ENCODE results near the gene ADARB2. TPM values are rescaled to one million over a fixed set of nuclear protein-coding genes. Genes with fewer than 3 reads are reported as not detected.
"Not testable (repeated sequence)": the region's sequence is repeated elsewhere in the genome, so short reads cannot be mapped to it uniquely, and the experiment has no call there.

Gene ADARB2
- total RNA-seq, 1 experiment from 2014 or later = 0.90 TPM

DNA sequence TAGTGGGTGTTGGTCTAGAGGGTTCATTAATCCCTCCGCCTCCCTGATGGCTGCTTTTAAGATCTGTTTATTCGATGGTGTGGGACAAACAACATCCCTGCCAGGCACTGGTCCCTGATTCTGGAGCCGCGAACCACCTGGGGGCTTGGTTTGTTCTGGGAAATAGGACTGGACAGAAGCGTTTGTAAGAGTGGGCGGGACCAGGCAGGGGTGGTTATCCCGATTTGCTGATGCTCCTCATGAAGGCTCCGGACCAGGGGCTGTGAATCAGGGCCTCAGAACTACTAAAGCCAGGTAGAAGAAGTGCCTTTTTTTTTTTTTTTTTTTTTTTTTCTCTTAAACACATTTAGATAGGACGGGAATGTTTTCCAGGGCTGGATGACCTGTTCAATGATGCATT, 407.7 kb downstream of the ADARB2 start:
- DNase-seq (ENCODE audit: low read depth, low spot score) = no peak
- in situ Hi-C loops (cut with HindIII; ENCODE audit: low pct_unique_long_range_greater_than_20kb, low sequenced_read_pairs) = no loop called here

DNA sequence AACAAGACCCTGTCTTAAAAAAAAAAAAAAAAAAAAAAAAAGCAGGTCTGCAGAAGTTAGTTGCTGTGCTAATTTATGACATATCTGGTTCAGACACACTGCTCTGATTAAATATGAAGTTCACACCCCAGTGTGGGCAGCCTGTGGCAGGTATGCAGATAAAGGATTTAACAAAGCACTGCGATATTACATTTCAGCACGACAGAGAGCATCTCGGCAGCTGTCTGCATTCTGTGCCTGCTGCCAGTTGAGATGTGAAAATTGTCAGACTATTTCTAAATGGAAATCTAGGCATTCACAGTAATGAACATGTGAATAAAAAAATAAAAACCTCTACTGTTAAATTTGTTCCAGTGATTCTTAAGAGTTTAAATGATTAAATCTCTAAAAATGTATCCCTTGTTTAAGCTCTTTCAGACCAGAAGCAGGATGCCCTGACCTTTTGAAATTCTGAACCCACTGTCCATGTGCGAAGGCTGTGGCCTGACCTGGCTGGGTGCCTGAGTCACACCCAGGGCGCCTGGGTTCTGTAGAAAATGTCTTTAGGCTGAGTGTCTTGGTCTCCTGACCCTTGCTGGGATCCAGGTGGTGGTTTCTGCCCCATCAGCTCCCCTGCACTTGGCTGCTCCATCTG, 408.2 kb downstream of the ADARB2 start:
- in situ Hi-C loops (cut with HindIII; ENCODE audit: low pct_unique_long_range_greater_than_20kb, low sequenced_read_pairs) = no loop called here
- DNase-seq (ENCODE audit: low read depth, low spot score) = no peak

DNA sequence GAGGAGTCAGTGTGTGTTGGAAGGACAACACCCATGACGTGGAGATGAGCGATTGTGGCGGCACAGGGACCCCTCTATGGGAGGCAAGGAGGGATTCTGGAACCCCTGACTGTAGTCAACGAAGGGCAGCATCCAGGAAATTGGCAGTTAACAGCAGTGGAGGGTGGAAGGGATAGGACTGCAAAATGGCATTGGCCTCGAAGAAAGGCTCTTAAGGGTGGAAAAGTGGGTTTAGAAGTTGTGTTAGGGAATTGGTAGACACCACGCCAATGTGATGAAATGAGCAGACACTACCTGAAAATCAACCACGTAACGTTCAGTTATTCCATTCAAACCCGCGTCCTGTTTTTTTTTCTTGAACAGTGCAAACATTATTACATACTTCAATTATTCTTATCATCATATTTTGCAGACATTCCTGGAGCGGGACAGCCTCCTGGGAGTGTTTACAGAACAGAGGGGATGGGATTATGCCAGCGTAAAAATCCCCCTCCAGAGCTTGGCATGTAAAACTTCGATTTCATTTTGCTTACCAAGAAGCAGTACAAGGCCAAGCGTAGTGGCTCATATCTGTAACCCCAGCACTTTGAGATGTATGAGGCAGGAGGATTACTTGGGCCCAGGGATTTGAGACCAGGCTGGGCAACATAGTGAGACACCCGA, 409.0 kb downstream of the ADARB2 start:
- in situ Hi-C loops (cut with HindIII; ENCODE audit: low pct_unique_long_range_greater_than_20kb, low sequenced_read_pairs) = no loop called here
- DNase-seq (ENCODE audit: low read depth, low spot score) = no peak

GRCh38 chr10:1327759-1328158, 409.6 kb downstream of the ADARB2 start:
- no peak for DNase-seq (ENCODE audit: low read depth, low spot score)
- in situ Hi-C loops (cut with HindIII; ENCODE audit: low pct_unique_long_range_greater_than_20kb, low sequenced_read_pairs) = no loop called here

- DNase-seq (ENCODE audit: low read depth, low spot score); in situ Hi-C loops (cut with HindIII; ENCODE audit: low pct_unique_long_range_greater_than_20kb, low sequenced_read_pairs): not testable (repeated sequence)
These were observed 410.8 kb downstream of the ADARB2 start for GRCh38 chr10:1326514-1326913.

DNA sequence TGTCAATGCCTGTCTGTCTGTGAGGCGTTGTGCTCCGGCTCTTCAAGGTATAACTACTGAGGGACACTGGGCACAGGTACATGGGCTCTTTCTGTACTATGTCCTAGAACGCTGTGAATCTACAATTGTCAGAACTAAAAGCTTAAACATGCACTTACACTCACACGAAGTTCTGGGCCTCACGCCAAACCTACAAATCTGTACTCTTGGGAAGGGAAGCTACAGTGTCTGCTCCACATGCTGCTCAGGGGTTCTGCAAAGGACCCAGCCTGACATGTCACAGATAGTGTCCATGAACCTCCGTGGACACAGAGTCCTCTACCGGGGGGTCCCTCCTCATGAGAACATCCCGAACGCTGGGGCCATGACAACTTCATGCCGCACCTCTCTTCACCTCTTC, 412.4 kb downstream of the ADARB2 start:
- no peak for DNase-seq (ENCODE audit: low read depth, low spot score)
- in situ Hi-C loops (cut with HindIII; ENCODE audit: low pct_unique_long_range_greater_than_20kb, low sequenced_read_pairs) = no loop called here

DNA sequence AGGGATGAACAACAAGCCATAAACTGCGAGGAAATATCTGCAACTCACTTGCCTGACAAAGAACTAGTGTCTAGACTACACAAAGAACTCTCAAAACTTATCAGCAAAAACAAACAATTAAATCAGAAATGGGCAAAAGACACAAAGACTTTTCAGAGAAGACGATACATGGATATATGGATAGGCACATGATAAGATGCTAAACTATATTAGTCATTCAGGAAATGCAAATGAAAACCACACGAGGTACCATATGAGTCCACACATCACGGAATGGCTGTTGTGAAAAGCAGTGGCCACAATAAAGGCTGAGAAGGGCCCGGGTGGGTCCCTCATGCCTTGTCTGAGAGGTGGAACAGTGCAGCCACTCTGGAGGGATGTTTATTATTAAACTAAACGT, 413.4 kb downstream of the ADARB2 start:
- in situ Hi-C loops (cut with HindIII; ENCODE audit: low pct_unique_long_range_greater_than_20kb, low sequenced_read_pairs) = no loop called here
- peak; percentile 97 for DNase-seq (ENCODE audit: low read depth, low spot score)

DNA sequence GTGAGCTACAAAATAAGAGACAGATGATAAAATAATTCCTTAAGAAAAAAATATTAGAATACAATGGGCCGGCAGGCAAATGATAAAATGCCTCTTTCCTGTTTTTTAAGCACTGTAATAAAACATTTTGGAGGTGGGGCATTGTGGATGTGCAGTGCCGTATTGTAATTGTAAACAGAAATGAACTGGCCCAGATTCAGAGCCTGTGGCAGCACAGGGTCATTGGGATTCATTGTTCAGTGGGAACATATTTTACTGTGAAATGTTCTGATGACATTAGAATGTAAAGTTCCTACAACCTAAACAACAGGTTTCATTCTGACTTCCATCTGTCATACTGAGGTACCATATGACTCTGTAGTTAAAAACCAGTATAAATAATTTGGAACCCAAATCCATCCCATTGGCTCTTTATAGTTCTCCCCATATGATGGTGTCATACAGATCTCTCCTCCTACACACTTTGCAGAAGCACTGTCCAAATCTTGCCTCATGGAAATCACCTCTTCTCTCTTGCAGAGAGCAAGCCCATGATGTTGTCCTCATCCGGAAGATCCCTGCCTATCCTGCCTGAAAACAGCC, 416.5 kb downstream of the ADARB2 start:
- in situ Hi-C loops (cut with HindIII; ENCODE audit: low pct_unique_long_range_greater_than_20kb, low sequenced_read_pairs) = no loop called here
- DNase-seq (ENCODE audit: low read depth, low spot score) = no peak

DNA sequence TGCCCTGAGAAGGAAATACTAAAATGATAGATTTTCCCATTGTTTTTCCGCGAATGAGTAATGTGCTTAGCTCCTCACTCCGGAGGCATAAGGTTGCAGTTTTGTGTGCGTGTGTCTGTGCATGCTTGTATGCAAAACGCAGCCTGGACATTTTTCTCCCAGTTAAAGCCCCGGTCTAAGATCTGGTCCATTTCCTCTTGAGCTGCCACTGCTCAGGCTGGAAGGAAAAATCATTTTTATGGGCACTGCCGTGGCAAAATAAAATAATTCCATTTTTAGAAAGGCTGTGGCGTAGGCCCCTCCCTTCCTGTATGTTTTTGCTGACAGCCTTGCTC, 420.5 kb downstream of the ADARB2 start:
- no peak for DNase-seq (ENCODE audit: low read depth, low spot score)
- in situ Hi-C loops (cut with HindIII; ENCODE audit: low pct_unique_long_range_greater_than_20kb, low sequenced_read_pairs) = no loop called here

DNA sequence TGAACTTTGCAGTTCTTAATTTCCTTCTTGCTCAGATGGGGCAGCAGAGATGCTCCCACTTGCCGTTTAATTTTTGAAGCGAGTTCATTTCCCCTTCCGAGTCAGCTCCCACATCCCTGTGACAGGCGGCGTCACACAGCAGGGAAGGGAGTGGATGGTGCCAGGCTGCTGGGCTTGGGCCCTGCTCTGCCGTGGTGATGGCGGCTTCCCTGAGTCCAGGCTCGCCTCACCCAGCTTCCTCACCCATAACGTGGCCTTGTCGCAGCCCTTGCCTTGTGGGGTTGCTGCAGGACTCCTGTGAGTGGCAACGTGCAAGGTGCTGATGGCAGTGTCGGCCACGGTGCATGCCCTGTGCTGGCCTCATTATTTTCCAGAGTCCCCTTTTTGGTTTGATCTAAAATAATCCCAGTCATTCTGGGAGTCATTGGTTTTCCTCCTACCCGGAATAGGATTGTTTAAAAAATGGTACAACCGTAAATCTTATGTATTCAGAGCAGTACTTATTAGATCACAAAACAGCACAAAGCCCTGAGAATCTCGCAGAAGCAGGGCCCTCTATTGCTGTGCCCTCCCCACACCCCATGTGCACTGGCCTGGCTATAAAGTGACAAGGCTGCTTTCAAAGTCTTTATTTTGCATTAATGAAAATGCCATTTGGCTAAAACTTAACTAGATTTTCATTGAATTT, 421.1 kb downstream of the ADARB2 start:
- in situ Hi-C loops (cut with HindIII; ENCODE audit: low pct_unique_long_range_greater_than_20kb, low sequenced_read_pairs) = no loop called here
- DNase-seq (ENCODE audit: low read depth, low spot score) = no peak

DNA sequence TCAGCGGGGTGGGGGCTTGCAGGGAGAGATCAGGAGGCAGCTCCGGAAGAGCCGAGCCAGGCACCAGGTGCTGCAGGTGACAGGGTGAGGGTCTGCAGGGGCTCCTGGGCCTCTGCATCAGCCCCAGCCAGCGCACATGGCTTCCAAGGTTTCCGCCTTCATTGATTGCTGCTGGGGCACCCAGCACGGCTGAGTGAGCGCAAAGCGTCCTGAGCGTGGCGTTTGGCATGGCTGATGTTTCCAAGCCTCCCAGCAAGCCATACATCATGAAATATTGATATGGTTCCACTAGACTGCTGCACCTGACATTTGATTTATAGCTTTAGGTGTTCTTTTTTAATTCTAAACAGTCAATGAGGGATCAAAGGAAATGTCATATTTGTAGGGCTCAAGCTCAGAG, 422.1 kb downstream of the ADARB2 start:
- DNase-seq (ENCODE audit: low read depth, low spot score) = no peak
- in situ Hi-C loops (cut with HindIII; ENCODE audit: low pct_unique_long_range_greater_than_20kb, low sequenced_read_pairs) = no loop called here

GRCh38 chr10:1311726-1312125, 425.6 kb downstream of the ADARB2 start:
- in situ Hi-C loops (cut with HindIII; ENCODE audit: low pct_unique_long_range_greater_than_20kb, low sequenced_read_pairs) = no loop called here
- DNase-seq (ENCODE audit: low read depth, low spot score) = no peak

GRCh38 chr10:1310271-1310789, 427.0 kb downstream of the ADARB2 start:
- in situ Hi-C loops (cut with HindIII; ENCODE audit: low pct_unique_long_range_greater_than_20kb, low sequenced_read_pairs) = no loop called here
- DNase-seq (ENCODE audit: low read depth, low spot score) = no peak

DNA sequence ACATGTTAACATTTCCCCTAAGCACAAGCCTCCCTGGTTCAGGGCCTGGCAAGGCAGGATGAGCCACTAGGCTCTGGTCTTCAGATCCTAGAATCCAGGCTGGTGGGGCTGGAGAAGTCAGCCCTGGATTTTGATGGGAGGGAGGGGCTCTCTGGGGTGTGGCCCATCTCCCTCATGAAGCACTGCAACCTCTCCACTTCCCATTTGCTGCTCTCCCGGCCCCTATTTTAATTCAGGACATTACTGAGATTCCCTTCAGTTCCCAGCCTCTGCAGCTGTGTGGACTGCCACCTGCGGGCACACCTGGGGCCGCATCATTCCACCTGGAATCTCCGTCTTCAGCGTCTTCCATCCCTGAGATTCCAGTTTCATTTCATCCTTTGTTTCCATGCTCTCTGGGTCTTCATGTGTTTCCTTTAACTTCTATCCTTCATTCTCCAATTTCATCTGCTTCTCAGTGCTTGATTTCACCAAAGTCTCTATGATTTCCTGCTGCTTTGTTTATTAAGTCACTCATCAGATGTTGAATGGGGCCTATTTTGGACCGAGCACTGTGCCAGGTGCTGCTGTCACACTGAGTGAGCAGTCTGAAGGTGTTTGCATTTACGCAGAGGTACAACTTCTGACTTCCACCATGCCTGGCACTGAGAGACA, 427.6 kb downstream of the ADARB2 start:
- no peak for DNase-seq (ENCODE audit: low read depth, low spot score)
- in situ Hi-C loops (cut with HindIII; ENCODE audit: low pct_unique_long_range_greater_than_20kb, low sequenced_read_pairs) = no loop called here

DNA sequence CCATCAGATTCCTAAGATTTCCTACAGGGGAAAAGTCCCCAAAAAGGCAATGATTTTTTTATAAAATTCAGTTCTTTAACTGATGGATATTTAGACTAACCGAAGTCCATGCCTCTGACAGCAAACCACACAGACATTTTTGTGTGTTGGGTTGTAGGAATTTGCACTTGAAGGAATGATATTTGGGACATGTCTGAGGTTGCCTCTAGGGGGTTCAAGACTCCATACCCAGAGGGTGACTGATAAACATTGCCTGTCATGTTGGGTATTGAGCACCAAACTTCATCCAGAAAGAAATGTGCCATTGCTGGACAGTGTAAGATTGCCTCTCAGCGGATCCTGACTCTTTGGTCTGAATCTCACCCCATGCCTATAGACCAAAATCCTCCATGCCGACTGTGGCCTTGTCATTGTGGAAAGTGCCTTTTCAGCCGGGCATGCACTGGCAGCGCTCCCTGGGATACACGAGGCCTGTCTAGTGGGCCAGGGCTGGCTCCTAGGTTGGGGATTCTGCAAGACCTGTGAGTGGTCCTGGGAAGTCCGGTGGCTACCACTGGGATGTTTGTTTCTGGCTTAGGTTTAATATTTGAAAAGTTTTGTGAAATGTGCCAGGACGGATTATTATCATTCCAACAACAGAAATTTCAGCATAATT, 428.2 kb downstream of the ADARB2 start:
- in situ Hi-C loops (cut with HindIII; ENCODE audit: low pct_unique_long_range_greater_than_20kb, low sequenced_read_pairs) = no loop called here
- DNase-seq (ENCODE audit: low read depth, low spot score) = no peak

GRCh38 chr10:1308173-1308961, 429.0 kb downstream of the ADARB2 start:
- in situ Hi-C loops (cut with HindIII; ENCODE audit: low pct_unique_long_range_greater_than_20kb, low sequenced_read_pairs) = no loop called here
- peak; percentile 46 for DNase-seq (ENCODE audit: low read depth, low spot score)

- in situ Hi-C loops (cut with HindIII; ENCODE audit: low pct_unique_long_range_greater_than_20kb, low sequenced_read_pairs) = no loop called here
- peak; percentile 46 for DNase-seq (ENCODE audit: low read depth, low spot score)
These were observed 436.2 kb downstream of the ADARB2 start for GRCh38 chr10:1301143-1301542.
